ENCODE results near the gene SMYD3. TPM values are rescaled to one million over a fixed set of nuclear protein-coding genes. Genes with fewer than 3 reads are reported as not detected.

Gene SMYD3
- total RNA-seq, 1 experiment from 2014 or later, result 17.4 TPM

DNA sequence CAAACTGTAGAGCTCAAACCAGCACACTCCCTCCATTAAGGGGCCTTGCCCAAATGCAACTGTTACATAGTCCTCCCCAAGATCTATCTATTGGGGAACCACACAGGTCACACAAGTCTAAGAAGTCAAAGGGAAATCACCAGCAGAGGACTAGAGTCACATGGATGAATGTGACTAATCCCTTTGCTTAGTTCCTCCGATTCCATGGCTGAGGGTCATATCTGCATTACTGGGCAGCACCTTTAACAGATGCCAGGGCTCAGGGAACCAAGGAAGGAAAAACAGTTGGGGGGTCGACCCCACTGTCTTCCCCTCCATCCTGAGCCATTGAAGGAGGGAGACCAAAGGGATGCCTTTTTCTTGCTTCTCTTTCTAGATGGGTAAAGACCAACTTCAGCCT lies 23.4 kb upstream of the SMYD3 start:
- ChIA-PET POLR2A (no interaction called here), CTCF (no interaction called here)
- Histone ChIP-seq H3K27me3 (ENCODE audit: control insufficient read depth, insufficient read depth, low read length) (no peaks in the 10 kb centered on the region; the same call in 1 of the 2 replicates), H3K4me3 (ENCODE audit: low read depth in 2 of 2, low read length in 2 of 2) (no peak overlapping the region), H3K27ac (ENCODE audit: low read length) (no peak overlapping the region), H3K36me3 (ENCODE audit: control insufficient read depth, insufficient read depth, low read length) (no peaks in the 10 kb centered on the region), H3K4me1 (ENCODE audit: control insufficient read depth, insufficient read depth, low read length) (no peaks in the 10 kb centered on the region), H3K9me3 (ENCODE audit: control insufficient read depth, insufficient read depth, low read depth, low read length) (peaks cover 5% of the 10 kb centered on the region; the same call in 1 of the 2 replicates)
- DNase-seq (ENCODE audit: low read depth, low spot score), result no peak
- BruUV-seq (replicated peaks), result no TSS peak
- TF ChIP-seq POLR2AphosphoS5 (IDR thresholded peaks at IDR 0.05; ENCODE audit: low read depth, low read length) (no peak), TCF7L2 (IDR thresholded peaks at IDR 0.05; ENCODE audit: low read depth, low read length) (no peak), SIN3A (IDR thresholded peaks at IDR 0.05; ENCODE audit: borderline replicate concordance, insufficient read depth, low read depth, low read length) (no peak)
- TF ChIP-seq, protein P1, sequence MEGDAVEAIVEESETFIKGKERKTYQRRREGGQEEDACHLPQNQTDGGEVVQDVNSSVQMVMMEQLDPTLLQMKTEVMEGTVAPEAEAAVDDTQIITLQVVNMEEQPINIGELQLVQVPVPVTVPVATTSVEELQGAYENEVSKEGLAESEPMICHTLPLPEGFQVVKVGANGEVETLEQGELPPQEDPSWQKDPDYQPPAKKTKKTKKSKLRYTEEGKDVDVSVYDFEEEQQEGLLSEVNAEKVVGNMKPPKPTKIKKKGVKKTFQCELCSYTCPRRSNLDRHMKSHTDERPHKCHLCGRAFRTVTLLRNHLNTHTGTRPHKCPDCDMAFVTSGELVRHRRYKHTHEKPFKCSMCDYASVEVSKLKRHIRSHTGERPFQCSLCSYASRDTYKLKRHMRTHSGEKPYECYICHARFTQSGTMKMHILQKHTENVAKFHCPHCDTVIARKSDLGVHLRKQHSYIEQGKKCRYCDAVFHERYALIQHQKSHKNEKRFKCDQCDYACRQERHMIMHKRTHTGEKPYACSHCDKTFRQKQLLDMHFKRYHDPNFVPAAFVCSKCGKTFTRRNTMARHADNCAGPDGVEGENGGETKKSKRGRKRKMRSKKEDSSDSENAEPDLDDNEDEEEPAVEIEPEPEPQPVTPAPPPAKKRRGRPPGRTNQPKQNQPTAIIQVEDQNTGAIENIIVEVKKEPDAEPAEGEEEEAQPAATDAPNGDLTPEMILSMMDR (IDR thresholded peaks at IDR 0.05), result no peak
- TF ChIP-seq, protein P2, sequence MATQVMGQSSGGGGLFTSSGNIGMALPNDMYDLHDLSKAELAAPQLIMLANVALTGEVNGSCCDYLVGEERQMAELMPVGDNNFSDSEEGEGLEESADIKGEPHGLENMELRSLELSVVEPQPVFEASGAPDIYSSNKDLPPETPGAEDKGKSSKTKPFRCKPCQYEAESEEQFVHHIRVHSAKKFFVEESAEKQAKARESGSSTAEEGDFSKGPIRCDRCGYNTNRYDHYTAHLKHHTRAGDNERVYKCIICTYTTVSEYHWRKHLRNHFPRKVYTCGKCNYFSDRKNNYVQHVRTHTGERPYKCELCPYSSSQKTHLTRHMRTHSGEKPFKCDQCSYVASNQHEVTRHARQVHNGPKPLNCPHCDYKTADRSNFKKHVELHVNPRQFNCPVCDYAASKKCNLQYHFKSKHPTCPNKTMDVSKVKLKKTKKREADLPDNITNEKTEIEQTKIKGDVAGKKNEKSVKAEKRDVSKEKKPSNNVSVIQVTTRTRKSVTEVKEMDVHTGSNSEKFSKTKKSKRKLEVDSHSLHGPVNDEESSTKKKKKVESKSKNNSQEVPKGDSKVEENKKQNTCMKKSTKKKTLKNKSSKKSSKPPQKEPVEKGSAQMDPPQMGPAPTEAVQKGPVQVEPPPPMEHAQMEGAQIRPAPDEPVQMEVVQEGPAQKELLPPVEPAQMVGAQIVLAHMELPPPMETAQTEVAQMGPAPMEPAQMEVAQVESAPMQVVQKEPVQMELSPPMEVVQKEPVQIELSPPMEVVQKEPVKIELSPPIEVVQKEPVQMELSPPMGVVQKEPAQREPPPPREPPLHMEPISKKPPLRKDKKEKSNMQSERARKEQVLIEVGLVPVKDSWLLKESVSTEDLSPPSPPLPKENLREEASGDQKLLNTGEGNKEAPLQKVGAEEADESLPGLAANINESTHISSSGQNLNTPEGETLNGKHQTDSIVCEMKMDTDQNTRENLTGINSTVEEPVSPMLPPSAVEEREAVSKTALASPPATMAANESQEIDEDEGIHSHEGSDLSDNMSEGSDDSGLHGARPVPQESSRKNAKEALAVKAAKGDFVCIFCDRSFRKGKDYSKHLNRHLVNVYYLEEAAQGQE (IDR thresholded peaks at IDR 0.05; ENCODE audit: insufficient read depth in 1 of 2, low read depth in 2 of 2, low read length in 1 of 2), result no peak
- in situ Hi-C loops (cut with HindIII; ENCODE audit: low pct_unique_long_range_greater_than_20kb, low sequenced_read_pairs) (no loop called here), intact Hi-C loops (cut with micrococcal nuclease; ENCODE audit: unreplicated experiment) (no loop called here)
- ATAC-seq, result no peak

DNA sequence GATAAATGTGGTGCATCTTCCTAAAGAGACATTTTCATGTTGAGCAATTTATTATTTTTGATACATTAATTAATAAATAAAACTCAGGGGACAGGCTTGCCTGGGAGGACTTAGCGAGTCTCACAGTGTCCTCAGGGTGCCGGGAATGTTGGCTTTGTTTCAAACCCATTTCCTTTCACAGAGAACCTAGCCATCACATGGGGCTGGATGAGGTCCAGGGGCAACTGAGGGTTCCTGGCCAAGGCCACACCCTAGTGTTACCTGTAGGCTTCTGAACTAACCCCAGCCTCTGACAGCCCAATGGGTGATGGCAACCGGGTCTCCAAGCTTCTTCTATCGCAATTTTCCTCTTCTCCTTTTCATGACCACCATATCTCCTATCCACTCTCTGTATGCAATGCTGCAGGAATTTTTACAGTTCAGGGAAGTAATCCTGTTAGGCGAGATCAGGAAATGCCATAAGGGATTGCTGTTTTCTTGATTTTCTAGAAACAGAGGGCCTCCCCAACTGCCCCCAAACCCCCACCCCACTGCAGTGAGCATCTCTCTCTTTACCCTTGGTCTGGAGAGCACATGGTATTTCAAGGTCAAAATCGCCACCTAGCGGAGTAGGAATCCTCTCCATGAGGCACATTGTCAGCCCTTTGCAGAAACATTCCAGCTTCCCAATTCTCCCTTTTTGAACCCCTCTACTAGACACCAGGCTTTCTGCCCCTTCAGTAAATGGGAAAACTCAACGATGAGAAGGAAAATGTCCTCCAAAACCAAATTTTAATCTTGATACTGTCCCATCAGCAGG lies 22.1 kb upstream of the SMYD3 start:
- no peak; the same call in 1 of the 2 replicates for ATAC-seq
- Histone ChIP-seq H3K4me3 (ENCODE audit: low read depth in 2 of 2, low read length in 2 of 2) (no peak overlapping the region), H3K36me3 (ENCODE audit: control insufficient read depth, insufficient read depth, low read length) (no peaks in the 10 kb centered on the region), H3K9me3 (ENCODE audit: control insufficient read depth, insufficient read depth, low read depth, low read length) (peaks cover 5% of the 10 kb centered on the region; the same call in 1 of the 2 replicates), H3K4me1 (ENCODE audit: control insufficient read depth, insufficient read depth, low read length) (no peaks in the 10 kb centered on the region), H3K27ac (ENCODE audit: low read length) (no peak overlapping the region), H3K27me3 (ENCODE audit: control insufficient read depth, insufficient read depth, low read length) (no peaks in the 10 kb centered on the region; the same call in 1 of the 2 replicates)
- TF ChIP-seq SIN3A (IDR thresholded peaks at IDR 0.05; ENCODE audit: borderline replicate concordance, insufficient read depth, low read depth, low read length), result no peak
- TF ChIP-seq, protein P1 (IDR thresholded peaks at IDR 0.05), result no peak; the same call in 1 of the 2 replicates
- TF ChIP-seq TCF7L2 (IDR thresholded peaks at IDR 0.05; ENCODE audit: low read depth, low read length), result no peak
- TF ChIP-seq, protein P2 (IDR thresholded peaks at IDR 0.05; ENCODE audit: insufficient read depth in 1 of 2, low read depth in 2 of 2, low read length in 1 of 2), result no peak
- TF ChIP-seq POLR2AphosphoS5 (IDR thresholded peaks at IDR 0.05; ENCODE audit: low read depth, low read length), result no peak
- intact Hi-C loops (cut with micrococcal nuclease; ENCODE audit: unreplicated experiment), result no loop called here
- ChIA-PET POLR2A (no interaction called here), CTCF (interaction anchor here (0.7 kb wide), 1 partner anchor 159 kb away, joined by 5 read pairs; no protein-coding TSS in a partner anchor)
- BruUV-seq (replicated peaks), result no TSS peak
- in situ Hi-C loops (cut with HindIII; ENCODE audit: low pct_unique_long_range_greater_than_20kb, low sequenced_read_pairs), result no loop called here
- no peak for DNase-seq (ENCODE audit: low read depth, low spot score)

Data from Panc1 (cell line).